AG09309 (cell line): ENCODE results near the gene SUFU.

Experiments used
- DNase-seq: peaks from one replicate; pipeline ENCODE4 v3.0.0-alpha.2; 2010; ENCODE audit warnings: low read depth
- H3K4me3 ChIP-seq: 2 replicates; pipeline ENCODE4 v1.5.1; 2011; ENCODE audit warnings: mild to moderate bottlenecking, low read depth, low read length, moderate library complexity; ENCODE audit not compliant: control insufficient read depth
- TF ChIP-seq, protein P1 (sequence below): IDR thresholded peaks from 2 replicates; pipeline ENCODE4 v1.5.1; 2011; ENCODE audit warnings: mild to moderate bottlenecking, low read depth, low read length, inconsistent platforms; ENCODE audit not compliant: insufficient read depth, control insufficient read depth; ENCODE audit errors: missing control alignments

The SUFU gene

DNA sequence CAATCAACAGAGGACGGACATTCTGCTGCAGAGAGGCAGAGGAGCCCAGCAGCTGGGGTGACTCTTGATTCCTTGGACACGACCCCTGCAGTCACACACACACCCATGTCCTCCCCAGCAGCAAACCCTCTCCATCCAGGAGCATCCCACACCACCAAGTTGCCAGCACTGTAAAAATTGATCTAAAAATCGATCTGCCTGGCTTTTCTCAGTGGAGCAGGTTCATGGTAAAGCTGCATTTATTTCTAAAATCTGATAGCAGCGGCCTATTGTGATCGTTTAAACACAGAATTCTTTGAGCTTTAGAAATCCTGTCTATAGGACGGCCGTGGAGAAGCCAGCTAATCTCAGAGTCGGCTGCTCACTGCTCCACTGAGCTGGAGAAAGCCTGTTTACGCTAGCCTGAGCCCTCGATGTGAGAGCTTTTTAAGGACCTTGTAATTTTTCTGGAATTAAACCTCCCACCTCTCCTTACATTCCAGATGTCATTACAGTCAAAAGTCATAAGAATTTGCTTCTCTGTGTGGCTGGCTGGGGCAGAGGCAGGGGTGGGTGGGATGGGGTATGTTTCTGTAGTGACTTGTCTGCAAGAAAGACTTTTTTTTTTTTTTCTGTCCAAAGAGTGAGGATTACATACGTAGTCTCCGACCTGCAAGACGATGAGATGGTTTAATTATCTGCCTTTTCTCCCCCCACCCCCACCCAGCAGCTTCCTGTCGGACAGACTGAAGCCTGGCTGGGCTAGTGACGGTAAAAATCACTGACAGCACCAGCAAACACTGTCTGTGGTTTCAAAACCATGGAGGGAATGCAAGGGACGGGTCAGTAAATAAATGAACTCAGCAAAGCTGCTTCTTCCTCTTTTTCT, 172.1 kb downstream of the SUFU start:
- DNase-seq: peak; percentile 89
- no peak overlapping the region for H3K4me3 ChIP-seq

DNA sequence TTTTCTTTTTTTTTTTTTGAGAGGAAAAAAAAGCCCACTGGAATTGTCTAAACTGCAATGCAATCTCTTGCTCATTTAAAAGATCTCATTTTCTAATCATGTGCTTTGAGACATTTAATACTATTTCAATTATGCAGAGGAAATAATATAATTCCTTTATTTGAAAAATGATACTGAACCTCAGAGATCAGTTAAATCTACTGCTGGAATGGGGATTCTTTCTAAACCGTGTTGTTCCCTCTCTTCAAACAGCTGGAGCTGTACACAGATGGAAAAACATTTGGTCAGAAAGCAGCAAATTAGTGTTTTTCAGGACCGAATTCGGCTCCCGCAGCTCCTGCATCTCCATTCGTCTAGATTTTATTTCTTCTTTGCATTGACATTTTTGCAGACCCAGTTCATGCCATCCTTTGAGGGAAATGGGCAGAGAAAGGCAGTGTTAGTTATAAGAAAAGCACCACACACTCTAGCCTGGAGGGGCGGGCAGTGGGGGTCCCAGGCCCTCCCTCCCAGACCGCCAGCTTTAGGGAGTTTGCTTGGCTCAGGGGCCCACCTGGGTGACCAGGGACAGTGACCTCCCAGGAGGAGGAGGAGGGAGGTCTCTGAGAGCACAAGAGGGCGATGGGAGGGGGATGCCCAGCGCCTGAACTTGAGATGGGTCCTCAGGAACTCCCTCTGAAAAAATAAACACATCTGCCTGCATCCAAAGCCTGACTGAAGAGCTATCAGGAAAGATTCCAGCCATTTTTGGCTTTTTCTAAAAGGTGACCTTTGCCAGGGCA, 173.0 kb downstream of the SUFU start:
- TF ChIP-seq, protein P1, sequence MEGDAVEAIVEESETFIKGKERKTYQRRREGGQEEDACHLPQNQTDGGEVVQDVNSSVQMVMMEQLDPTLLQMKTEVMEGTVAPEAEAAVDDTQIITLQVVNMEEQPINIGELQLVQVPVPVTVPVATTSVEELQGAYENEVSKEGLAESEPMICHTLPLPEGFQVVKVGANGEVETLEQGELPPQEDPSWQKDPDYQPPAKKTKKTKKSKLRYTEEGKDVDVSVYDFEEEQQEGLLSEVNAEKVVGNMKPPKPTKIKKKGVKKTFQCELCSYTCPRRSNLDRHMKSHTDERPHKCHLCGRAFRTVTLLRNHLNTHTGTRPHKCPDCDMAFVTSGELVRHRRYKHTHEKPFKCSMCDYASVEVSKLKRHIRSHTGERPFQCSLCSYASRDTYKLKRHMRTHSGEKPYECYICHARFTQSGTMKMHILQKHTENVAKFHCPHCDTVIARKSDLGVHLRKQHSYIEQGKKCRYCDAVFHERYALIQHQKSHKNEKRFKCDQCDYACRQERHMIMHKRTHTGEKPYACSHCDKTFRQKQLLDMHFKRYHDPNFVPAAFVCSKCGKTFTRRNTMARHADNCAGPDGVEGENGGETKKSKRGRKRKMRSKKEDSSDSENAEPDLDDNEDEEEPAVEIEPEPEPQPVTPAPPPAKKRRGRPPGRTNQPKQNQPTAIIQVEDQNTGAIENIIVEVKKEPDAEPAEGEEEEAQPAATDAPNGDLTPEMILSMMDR: no peak

More for the DNA sequence above, 172.1 kb downstream of the SUFU start:
- TF ChIP-seq, protein P1: no peak

DNA sequence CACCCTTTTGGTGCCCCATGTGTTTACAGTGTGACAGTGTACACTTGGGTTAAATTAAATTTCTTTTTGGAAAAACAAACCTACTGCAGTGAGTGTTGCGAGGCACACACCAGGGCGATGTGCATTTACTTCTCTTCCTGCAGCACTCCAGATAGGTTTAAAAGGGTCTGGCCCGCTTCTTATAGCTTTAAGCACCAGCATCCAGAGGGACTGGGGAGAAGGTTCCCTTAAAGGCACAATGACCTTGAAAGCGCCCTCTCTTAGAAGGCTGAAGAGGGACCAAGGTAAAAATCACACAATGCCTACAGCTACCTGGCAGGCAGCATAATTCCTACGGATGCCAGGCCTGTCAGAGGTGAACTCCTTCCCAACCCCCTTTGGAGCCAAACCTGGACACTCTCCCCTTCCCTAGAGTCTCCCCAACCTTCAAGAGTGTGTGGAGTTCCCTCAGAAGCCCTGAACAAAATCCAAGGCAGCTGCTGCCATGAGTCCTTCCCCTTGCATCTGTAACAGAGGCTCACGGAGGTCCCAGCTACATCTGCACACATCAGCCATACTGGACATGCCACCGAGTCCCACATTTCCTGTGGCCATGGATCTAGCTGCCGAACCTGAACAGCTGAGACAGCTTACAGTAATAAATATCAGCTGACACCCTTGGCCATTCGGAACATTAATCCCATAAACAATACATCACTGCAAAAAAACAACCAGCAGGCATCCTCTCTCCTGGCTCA, 173.7 kb downstream of the SUFU start:
- DNase-seq: no peak
- TF ChIP-seq, protein P1: no peak
- no peak overlapping the region for H3K4me3 ChIP-seq

More for the DNA sequence above, 173.0 kb downstream of the SUFU start:
- no peak for DNase-seq
- no peak overlapping the region for H3K4me3 ChIP-seq

GRCh38 chr10:102678068-102678400, 174.3 kb downstream of the SUFU start:
- no peak overlapping the region for H3K4me3 ChIP-seq
- no peak for DNase-seq
- TF ChIP-seq, protein P1: no peak

GRCh38 chr10:102678842-102679289, 175.1 kb downstream of the SUFU start:
- no peak overlapping the region for H3K4me3 ChIP-seq
- DNase-seq: no peak
- TF ChIP-seq, protein P1: peak; percentile 77

DNA sequence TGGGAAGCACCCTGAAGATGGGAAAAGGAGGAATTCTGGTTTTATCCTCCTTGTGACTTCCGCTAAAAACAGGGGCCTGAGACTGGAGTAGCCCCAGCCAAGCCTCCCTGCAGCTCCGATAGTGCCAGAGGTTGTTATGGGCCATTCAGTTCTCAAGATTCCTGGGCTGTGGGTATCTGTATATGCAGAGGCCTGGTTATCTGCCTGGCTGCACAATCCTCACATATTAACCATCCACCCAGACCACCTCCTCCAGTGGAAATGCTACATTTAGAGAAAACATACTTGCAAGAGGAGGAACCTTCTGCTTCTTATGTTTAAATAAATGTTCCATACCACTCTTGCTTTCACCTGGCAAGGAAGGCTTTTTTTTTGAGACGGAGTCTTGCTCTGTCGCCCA, 175.8 kb downstream of the SUFU start:
- TF ChIP-seq, protein P1: no peak
- DNase-seq: no peak
- no peak overlapping the region for H3K4me3 ChIP-seq
